ENCODE data around the gene BSCL2.
"Not testable (repeated sequence)": the region's sequence is repeated elsewhere in the genome, so short reads cannot be mapped to it uniquely, and the experiment has no call there.

Gene BSCL2

DNA sequence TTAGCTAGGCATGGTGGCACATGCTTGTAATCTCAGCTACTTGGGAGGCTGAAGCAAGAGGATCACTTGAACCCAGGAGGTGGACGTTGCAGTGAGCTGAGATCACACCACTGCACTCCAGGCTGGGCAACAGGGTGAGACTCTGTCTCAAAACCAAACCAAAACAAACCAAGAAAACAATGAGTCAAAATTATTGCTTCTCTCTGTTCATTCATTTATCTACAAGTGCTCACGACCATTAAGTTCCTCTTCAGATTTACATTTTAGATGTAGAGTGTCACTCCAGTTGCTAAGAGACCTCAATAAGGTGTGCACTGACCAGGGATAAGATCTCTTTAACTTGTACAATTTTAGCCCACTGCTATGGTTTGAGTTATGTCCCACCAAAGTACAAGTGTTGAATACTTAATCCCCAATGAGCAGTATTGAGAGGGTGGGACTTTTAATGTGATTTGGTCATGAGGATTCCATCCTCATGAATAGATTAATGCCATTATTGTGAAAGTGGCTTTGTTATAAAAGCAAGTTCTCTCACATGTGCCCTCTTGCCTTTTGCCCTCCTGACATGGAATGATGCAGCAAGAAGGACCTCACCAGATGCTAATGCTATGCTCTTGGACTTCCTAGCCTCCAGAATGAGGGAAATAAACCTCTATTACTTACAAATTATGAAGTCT, 12.2 kb upstream of the BSCL2 start:
- DNase-seq (ENCODE audit: low read depth in 2 of 2): no peak

DNA sequence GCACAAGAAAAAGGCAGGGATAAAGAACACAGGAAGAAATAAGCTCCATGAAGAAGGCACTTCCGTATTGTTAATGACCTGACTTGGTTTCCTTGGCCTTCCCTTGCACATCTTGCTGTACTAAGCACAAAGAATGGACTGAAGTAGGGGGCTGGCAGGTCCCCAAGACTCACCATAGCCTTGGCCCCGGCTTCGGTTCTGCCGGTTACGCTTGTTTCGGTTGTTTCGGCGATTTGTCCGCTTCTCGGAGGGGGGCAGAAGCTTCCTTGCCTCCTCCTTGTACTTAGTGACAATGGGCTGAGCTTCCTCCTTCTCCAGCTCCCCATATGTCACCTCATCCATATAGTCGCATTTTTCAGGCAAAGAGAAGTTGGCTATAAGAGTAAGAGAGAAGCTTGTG, 9.6 kb upstream of the BSCL2 start:
- no peak for DNase-seq (ENCODE audit: low read depth in 2 of 2)

DNA sequence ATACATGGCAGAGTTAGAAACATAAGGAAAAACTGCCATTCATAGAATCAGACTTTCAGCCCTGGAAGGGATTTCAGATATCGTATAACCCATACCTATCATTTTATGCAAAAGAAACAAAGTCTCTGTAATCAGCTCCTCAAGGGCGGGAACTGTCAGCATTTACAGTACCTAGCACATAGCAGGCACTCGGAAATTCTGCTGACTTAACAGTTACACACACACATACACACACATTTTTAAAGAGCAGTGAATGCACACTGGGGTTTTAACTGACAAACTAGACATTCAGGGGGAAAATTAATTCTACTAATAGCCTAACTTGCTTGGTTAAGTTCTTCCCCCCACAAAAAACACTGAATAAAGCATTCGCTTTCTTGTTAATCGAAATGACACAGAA, 9.0 kb upstream of the BSCL2 start:
- DNase-seq (ENCODE audit: low read depth in 2 of 2): no peak

DNA sequence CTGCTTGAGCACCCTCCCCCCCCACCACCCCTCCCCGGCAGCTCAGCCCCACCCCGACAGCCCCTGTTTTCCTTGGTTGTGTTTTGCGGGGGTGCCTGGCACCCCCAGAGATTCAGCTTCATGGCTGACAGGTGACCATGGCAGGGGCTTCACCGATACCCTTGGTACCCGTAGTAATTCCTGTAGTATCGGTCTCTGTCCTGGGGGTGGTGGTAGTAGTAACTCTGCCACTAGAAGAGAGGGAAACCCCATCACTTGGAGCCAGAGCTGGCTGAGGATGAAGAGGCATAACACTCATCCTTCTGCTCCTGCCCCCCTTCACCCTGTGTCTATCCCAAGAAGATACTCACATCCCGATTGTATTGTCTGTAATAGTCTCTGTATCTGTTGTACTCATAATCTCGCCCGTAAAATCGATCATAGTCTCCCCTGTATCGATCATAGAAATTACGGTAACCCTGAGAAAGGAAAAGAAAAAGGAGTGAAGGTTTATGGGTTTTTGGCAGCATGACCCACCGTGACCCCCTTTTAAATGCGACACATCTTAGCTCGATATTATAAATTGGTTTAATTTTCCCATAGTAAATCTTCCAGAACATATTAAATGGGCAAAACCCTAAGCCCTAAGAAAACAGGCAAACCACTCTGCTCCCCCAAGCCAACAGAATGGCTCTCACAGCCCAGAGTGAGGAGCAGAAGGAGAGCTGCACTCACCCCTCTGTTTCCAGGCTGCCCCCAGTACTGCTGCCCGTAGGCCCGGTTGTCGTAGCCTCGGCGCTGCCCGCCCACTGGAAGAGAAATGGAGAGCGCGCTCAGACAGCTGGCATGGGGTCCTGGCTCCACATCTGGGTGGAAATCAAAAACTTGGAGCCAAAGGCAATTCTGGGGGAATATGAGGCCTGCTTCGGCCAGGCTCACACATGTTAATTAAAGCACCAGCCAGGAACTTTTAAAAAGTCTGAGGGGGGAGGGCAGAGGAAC, 8.2 kb upstream of the BSCL2 start:
- no peak for DNase-seq (ENCODE audit: low read depth in 2 of 2)

DNA sequence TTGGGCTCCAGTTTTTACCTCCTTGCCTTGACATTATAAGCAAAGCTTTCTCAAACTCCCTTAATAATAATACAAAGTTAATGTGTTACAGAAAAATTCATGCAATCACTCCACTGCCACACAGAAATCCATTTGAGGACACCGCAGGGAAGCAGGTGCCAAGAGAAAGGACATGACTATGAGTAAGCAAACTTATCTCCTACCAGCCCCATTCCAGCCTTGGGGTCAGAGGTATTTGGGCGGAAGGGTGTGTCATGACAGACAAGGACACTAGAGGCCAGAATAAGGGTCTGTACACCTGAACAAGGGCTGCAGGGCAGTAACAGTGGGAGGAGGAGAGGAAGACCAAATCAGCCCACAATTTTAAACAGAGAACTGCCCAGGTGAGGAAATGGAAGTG, 6.1 kb upstream of the BSCL2 start:
- no peak for DNase-seq (ENCODE audit: low read depth in 2 of 2)

DNA sequence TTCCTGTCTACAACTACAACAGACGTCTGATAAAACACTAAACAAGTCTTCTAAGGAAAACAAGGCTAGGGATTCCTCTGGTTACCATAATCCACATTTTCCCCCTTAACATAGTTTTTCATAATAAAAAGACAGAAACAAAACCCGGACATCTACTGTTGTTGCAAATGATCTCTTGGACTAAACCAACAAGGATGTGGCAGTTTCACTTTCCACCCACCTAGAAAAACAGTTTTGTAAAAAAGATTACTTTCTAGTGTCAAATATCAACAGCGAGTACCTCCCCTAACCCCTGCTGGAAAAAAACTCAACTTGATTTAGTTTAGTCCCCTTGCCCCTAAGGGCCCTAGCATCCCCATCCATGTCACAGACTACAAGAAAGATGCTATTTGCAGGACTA, 5.6 kb upstream of the BSCL2 start:
- no peak for DNase-seq (ENCODE audit: low read depth in 2 of 2)

DNA sequence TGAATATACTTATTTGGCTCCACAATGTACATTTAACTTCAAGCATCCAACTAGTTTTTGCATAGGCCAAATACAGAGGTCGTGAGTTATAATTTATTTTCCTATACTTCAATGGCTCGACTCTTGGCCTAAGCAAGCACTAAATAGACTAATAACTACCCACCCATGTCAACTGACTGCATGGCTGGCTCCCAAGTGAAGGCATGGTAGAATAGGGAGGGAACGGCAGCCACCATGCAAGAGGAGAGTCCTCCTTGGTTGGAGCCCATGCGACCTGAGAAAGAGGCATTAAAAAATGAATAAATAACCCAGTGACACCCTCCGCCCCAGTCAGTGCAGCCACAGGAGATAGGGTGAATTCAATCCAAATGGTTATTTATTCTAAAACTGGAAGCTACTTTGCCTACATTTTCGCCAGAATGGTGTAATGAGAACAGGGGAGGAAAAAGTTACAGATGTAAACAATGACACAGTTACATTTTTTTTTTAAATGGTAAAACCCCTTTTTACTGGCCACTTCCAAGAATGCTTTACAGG, 5.1 kb upstream of the BSCL2 start:
- DNase-seq (ENCODE audit: low read depth in 2 of 2): no peak

DNA sequence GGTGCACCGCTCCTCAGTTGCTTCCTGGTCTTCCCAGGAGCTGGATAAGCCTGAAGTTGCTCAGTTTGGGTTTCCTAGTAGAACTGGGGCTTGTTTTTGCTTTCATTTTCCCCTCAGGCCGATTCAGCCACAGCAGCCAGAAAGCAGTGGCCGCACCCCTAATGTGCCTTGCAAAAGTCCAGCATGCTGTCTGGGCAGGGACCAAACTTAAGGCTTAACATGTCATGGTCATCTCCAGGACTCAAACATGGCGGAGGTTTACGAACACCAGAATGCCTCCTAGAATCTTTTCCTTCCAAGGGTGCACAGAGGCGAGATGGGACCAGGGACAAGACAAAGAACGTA, 2.7 kb upstream of the BSCL2 start:
- DNase-seq (ENCODE audit: low read depth in 2 of 2): no peak

DNA sequence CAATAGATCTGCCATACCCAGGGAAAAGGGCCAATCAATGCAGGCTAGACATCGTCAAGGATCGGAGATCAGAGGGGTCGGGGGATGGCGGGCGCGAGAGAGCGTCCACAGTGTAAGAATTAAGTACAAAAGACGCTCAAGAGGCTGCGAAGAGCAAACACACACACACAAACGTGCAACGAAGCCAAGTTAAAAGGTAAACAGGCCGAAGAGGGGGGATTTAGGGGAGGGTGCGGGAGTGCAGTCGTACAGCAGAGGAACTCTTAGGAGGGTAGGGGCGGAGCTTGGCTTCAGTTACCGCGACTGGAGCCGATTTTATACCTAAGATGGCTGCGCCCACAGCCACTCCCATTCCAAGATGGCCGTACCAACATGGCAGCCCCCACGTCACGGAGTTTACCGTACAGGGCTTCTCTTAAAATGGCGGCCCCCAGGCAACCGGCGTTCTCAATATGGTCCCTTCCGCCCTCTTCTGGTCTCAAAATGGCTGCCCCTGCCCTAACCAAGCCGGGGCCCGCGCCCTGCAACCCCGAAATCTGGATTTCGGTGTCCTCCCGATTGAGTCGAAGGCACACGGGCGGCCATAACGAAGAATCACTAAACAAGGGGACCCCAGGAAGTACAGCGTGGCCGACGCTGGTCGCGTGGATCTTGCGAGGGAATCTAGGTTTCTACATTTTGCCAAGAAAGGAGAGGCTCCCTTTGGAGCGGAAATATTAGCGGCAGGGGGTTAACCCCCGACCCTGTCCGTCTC, 2.2 kb upstream of the BSCL2 start:
- DNase-seq (ENCODE audit: low read depth in 2 of 2): peak; percentile 92 to 93

DNA sequence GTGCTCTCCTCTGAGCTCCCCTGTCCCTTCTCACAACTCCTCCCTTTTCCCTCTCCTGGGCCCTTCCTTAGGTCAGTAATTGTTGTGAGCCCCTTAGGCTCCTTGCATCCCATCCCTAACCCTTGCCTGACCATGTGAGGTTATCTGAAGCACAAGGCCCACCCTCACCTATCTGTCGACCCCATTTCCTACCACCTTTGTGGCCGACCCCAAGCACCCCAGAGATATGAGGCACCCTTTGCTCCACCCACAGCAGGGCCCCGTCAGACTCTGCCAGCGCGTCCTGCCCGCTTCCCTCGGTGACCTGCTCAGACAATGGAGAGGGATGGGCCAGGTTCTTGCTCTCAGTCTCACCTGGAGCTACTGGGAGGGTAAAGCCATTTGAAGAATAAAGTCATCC, 1.6 kb upstream of the BSCL2 start:
- no peak for DNase-seq (ENCODE audit: low read depth in 2 of 2)

DNA sequence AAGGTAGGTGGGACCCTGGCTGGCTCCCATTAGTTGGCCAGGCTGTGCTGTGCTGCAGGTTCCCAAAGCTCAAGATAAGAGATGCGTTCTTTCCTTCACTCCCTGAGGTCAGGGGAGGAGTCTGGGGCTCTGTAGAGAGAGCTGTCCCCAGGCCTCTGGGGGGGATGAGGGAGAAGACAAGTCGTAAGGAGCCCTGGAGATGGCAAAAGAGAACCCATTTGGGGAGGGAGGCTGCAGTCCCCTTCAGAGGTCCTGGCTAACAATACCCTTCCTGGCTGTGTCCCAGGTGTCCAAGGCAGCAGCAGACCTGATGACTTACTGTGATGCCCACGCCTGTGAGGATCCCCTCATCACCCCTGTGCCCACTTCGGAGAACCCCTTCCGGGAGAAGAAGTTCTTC, 1.2 kb upstream of the BSCL2 start:
- DNase-seq (ENCODE audit: low read depth in 2 of 2): no peak

DNA sequence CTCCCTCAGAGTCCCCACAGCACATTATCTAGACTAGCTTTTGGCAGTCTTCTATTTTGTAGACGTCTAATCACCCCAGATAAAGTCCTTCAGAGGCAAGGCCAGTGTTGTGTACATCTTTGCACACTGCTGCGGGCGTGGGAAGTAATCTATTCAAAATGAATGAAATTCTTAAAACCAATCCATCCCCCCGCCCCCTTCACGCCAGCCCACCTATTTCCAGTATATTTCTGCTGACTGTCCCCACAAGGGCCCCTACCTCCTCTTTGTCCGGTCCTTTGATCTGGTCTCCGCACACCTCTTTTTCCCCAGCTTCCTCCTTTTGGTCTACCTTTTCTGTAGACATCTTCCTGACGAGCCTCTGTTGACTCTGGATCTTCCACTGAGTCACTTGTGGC, 375 bp downstream of the BSCL2 start:
- no peak for DNase-seq (ENCODE audit: low read depth in 2 of 2)

DNA sequence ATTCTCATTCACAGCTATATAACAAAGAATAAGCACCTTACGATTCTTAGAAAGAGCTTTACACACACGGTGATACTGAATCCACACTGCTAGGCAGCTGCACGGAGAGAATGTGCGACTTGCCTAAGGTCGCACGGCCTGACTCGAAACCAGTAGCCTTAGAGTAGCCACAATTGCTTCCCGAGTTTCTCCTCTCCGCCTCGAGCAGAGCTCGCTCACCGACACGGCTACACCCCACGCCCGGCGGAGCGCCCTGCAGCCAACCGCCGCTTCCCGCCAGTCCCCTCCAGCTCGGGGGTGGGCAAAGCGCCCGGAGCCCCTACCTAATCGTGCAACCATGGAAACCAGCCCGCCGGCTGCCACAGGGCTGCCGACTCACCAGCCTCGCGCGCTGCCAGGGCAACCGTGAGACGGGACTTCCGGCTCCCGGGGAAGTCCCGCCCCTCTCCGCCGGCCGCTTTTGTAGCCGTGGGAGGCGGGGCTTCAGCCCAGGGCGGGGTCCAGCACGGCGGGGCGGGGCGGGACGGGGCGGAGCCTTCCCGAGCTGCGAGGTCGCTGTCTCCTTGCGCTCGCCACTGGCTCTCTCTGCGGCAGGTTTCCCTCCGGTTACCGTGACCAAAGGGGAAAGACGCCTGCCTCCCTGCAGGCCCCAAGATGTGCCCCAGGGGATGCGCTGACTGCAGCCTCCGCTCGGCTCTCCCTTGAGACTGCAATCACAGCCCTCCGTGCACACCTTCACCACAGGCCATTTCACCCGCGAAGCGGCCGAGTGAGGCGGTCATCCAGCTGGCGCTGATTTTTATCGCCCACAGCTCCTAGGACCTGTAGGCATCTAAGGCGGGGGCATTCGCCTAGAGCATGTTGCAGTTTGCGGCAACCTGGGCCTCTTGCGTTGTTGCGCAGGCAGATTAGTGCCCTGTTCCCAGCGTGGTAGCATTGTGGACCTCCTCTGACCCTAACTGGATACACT, 1.1 kb downstream of the BSCL2 start:
- peak; percentile 88 to 94 for DNase-seq (ENCODE audit: low read depth in 2 of 2)

DNA sequence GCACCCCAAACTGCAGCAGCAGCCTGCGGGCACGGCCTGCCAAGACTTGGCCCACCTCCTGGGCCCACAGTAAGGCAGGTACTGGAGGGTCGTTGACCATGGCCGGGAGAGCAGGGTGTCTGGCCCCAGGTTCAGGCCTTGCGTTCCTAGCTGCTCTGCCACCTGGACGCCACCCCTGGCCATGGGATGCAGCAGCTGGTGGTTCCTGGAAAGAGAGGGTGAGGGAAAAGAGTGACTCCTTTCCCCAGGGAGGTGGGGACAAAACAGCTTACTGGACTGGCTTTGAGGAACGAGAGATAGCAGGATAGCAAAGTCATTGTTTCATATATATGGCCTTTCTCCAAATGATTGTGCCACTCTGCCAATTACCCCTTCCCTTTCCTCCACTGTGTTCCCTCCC, 1.8 kb downstream of the BSCL2 start:
- no peak for DNase-seq (ENCODE audit: low read depth in 2 of 2)

DNA sequence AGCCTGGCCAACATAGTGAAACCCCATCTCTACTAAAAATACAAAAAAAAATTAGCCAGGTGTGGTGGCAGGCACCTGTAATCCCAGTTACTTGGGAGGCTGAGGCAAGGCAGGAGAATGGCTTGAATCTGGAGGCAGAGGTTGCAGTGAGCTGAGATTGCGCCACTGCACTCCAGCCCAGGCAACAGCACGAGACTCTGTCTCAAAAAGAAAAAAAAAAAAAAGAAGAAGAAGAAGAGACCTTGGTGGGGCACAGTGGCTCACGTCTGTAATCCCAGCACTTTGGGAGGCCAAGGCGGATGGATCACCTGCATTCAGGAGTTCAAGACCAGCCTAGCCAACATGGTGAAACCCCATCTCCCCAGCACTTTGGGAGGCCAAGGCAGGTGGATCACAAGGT, 3.3 kb downstream of the BSCL2 start:
- DNase-seq (ENCODE audit: low read depth in 2 of 2): not testable (repeated sequence)

DNA sequence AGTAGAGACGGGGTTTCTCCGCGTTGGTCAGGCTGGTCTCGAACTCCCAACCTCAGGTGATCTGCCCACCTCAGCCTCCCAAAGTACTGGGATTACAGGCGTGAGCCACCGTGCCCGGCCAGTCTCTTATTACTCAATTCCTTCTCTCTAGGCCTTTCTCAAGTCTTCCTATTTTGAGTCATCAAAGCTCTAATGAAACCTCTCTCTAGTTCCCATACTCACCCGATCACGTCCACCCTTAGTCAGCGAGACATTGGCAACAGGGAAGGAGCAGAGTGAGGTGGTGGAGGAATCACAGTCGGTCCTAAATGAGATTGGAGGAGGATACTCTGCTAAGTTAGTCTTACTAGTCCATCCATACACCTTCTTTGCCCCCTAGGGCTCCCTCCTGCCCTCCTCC, 5.0 kb downstream of the BSCL2 start:
- DNase-seq (ENCODE audit: low read depth in 2 of 2): no peak

DNA sequence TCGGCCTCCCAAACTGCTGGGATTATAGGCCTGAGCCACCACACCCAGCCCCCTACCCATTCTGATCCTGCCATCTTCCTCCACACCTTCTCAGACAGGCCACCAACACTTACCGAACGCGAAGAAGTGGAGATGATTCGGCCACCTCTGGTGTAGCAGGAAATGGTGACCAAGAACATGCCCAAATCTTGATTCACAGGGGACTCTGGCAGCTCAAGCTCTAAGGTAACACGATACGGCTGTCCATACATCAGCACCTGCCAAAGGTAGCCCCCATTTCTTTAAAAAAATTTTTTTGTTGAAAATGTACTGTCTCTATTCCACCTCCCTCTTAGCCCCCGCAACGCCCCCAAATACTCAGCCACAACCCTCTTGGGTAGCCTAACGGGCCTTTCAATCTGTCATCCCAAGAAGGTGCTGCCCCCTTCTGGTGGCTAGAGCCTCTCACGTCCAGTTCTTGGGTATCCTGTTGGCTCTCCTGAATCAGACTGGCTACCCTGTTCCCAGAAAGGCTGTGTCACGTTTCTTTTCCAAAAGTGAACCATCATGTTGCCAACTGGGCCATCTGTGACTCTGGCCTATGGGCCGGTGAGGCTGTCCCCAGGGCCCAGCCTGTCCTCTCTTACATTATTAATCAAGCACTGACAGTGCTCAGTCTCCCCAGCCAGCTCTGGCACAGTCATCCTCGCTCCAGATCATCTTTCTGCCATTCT, 12.6 kb downstream of the BSCL2 start:
- peak; percentile 60 for DNase-seq (ENCODE audit: low read depth in 2 of 2)

DNA sequence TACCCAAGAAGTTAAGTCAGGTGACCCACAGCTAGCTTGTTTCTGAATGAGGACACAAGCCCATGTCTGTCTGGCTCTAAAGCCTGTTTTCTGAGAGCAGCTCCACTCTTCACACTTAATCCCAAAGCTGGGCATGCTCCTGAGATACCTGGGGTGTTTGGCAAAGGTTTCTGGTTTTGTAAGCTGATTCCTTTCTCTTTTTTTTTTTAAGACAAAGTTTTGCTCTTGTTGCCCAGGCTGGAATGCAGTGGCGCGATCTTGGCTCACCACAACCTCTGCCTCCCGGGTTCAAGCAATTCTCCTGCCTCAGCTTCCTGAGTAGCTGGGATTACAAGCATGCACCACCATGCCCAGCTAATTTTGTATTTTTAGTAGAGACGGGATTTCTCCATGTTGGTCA, 13.6 kb downstream of the BSCL2 start:
- not testable (repeated sequence) for DNase-seq (ENCODE audit: low read depth in 2 of 2)

DNA sequence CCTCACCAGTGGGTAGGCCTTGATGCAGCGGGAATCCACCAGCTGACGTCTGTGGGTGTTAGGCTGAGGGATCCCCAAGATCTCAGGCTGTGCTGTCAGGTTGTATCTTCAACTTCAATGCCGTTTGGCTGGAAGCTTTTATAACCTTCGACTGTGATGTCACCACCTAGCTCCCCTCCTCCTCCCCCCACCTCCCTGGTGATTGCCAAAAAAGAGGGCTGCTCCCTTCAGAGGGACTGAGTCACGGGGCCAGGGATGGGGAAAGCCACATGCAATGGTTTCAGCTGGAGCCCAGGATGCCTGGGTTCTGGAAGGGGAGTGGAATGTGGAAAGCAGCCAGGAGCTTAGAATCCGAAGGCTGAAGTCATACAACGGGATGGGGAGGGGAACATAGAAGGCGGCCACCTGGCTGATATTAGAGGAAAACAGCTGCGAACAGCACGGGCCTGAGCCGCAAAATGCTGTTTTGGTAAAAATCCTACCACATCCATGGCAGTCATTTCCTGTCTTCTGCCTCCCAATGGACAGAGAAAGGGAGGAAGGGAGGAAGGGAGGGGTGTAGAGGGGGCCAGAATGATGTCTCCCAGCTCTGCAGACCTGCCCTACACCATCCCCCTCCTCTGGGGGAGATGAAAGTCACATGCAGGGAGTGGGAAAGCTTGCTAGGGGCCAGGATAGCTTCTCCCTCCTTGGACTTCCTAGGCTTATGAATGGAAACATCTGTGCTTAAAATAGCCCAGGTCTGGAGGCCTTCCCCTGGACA, 17.6 kb downstream of the BSCL2 start, which contains the start of gene LRRN4CL:
Gene LRRN4CL, minus strand, starts transcription at position 110 of the 763 bp plus-strand sequence. CDS start 1,022 bp downstream, outside the sequence.
- no peak for DNase-seq (ENCODE audit: low read depth in 2 of 2)

DNA sequence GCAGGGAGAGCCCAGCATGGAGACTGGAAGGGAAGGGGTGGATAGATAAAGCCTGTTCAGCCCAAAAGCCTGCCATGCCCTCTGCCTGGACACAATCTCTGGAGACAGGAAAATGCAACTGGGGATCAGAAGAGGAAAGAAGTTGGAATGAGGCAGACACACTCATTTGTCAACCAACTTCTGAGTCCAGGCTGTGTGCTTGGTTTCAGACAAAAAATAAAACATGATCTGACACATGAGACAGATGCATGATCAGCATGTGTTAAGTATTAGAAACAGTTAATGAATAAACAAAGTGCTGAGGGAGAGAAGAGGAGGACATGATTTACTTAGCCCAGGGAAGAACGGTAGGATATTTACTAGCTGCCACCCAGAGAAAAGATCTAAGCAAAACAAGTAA, 18.7 kb downstream of the BSCL2 start:
- DNase-seq (ENCODE audit: low read depth in 2 of 2): no peak

Measured in activated CD4-positive, alpha-beta T cell treated with anti-CD3 and anti-CD28 coated beads for 24 hours (primary cell).